GM12801 (cell line): ENCODE data around the gene SDC1.

ENCODE experiments used
- TF ChIP-seq, protein P1 (sequence below): IDR thresholded peaks from one replicate; pipeline ENCODE4 v1.5.1; 2011; ENCODE audit warnings: control low read depth; ENCODE audit not compliant: insufficient read length; ENCODE audit errors: extremely low read depth

The SDC1 gene

GRCh38 chr2:20171445-20171977 is 53.4 kb downstream of the SDC1 start:
- TF ChIP-seq, protein P1, sequence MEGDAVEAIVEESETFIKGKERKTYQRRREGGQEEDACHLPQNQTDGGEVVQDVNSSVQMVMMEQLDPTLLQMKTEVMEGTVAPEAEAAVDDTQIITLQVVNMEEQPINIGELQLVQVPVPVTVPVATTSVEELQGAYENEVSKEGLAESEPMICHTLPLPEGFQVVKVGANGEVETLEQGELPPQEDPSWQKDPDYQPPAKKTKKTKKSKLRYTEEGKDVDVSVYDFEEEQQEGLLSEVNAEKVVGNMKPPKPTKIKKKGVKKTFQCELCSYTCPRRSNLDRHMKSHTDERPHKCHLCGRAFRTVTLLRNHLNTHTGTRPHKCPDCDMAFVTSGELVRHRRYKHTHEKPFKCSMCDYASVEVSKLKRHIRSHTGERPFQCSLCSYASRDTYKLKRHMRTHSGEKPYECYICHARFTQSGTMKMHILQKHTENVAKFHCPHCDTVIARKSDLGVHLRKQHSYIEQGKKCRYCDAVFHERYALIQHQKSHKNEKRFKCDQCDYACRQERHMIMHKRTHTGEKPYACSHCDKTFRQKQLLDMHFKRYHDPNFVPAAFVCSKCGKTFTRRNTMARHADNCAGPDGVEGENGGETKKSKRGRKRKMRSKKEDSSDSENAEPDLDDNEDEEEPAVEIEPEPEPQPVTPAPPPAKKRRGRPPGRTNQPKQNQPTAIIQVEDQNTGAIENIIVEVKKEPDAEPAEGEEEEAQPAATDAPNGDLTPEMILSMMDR: no peak

- TF ChIP-seq, protein P1: no peak
Observed at GRCh38 chr2:20170704-20171250, 54.2 kb downstream of the SDC1 start.

DNA sequence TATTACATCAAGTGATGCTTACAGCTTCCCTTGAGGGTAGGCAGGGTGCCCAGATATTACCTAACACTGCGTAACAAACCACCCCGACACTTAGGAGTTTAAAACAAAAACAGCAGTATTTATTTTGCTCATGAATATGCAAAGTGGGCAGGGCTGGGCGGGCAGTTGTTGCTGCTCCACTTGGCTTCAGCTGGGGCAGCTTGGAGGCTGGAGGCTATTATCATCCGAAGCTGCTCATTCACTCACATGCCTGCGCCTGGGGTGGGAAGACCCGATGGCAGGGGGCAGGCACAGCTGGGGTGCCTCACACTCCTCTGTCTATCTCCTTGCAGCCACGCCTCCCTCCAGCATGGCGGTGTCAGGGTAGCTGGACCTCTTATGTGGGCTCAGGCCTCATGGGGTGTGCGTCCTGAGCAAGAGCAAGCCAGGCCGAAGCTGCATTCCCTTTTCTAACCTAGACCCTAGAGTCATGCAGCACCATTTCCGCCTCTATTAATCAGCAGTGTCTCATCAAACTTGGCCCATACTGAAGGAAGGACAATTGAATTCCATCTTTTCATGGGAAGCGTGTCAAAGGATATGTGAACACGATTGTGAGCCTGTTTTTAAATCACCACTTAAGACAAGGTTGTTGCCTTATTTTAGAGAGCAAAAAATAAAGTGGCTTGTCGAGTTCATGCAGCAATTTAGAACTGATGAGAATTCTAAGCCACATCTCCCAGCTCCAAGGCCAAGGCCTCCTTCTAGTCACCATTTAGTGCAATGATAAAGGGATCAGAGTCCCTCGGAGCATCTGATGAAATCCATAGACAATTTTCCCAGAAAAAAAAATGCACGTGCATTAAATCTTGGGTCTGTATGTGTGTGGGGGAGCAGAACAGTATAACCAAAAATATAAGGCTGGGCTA is 54.9 kb downstream of the SDC1 start:
- TF ChIP-seq, protein P1: no peak

DNA sequence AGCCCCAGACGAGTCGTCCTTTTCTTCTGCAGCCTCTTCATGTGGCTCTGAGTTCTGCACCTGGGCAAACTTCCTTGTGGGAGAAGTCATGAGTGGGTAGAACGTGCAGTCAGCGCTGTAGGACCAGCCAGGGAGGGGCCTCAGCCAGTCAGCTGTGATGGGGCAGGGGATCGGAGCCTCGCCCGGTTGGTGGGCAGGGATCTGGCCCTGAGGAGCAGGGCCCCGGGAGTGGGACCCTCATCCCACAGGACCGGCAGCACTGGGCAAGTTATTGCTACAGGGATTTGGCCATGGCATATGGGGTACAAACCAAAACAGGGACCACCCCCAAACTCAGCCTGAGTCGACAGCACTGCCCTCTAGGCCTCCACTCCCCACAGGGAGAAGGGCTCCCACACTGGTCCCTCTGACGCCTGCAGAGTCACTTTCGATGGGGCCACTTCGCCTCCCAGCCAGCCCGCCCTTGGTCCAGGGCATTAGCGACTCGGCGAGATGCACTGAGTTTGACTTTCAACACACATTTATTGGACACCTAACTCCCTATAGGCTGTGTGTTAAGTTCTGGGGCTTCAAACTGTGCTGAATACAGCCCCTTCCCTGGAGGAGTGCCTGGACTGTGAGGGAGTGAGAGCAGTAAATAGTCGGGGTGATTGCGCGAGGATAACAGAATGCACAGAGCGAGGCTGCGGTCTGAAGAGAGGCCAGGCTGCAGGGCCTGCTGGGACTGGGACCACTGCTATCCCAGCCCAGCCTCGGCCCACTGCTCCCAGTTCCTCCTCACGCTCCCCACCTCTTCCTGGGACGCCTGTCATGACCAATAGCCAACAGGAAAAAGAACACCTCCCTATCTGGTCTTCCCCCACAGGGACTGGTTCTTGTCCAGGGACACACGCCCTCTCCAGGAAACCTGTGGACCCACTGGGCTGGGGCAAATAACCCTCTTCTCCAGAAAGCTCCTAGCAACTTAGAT is 55.9 kb downstream of the SDC1 start:
- TF ChIP-seq, protein P1: no peak

DNA sequence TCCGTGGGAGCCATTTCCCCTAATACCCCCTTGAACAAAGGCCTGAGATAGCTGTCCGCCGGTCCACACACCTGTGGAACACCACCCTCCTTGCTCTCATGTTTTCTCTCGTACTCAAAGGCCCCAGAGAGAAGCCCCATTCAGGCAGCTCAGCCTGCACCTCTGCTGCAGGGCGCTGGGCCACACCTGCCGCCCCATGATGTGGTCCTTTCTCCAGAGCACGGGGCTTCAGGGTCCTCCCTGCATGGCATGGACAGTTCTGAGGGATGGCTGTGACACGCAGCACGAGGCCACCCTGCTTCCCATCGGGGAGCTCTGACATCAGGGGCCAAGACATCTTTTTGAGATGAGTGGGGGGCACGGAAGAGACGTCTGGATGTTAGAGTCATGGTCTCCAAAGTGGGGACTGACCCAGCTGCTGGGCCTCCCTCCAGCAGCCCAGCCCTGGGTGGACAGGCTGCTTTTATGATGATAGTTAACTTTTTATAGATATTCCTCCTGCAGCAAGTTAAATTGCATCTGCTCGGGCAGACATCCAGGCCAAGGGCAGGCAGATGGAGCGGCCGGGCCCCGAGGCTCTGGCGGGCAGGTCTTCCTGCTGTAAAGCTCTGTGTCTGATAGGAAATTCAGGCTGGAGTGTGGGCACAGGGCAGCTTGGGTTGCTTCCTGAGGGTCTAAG is 56.7 kb downstream of the SDC1 start:
- TF ChIP-seq, protein P1: no peak

DNA sequence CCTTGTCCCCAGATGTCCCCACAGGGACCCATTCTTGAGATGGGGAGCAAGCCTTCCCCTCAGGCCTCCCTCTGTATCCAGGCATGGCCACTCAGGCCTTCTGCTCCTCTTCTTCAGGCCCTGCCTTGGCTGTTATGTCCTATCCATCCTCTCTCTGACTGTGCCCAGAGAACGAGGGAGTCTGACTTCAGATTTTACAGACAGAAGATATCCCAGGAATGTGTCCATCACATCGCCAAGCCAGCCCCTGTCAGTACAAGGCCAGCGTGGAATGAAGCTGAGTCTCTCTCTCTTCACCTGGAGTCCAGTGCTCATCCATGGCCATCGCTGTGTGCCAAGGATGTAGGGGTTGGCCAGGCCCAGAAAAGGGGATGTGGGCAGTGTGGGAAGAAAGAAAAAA is 57.6 kb downstream of the SDC1 start:
- TF ChIP-seq, protein P1: no peak
